Vagina (tissue), 2 donors: ENCODE data around the gene RASSF1. TPM values are rescaled to one million over a fixed set of nuclear protein-coding genes. Genes with fewer than 3 reads are reported as not detected.

Source experiments
- DNase-seq, 2 donors: peaks; one replicate each; pipeline ENCODE4 v3.0.0-alpha.2; 2017; ENCODE audit errors: extremely low spot score in 2 of 2
- H3K27ac ChIP-seq: fragments of 200-600 bp; sonication (generic); one replicate; pipeline ENCODE4 v1.5.1; 2019
- H3K27me3 ChIP-seq: fragments of 200-600 bp; sonication (generic); one replicate; pipeline ENCODE4 v1.5.1; 2019
- H3K36me3 ChIP-seq, 2 donors: fragments of 200-600 bp; sonication (generic); one replicate each; pipeline ENCODE4 v1.5.1; 2017 to 2019
- H3K4me1 ChIP-seq: fragments of 200-600 bp; sonication (generic); one replicate; pipeline ENCODE4 v1.5.1; 2019
- H3K4me3 ChIP-seq, 2 donors: fragments of 200-600 bp; sonication (generic); 1 replicate in 1 of 2; 2 replicates in 1 of 2; pipeline ENCODE4 v1.5.1; 2016 to 2019
- H3K9me3 ChIP-seq: fragments of 200-600 bp; sonication (generic); one replicate; pipeline ENCODE4 v1.5.1; 2019
- POLR2A ChIP-seq, 2 donors: fragments of 450-650 bp; IDR thresholded peaks; one replicate each; pipeline ENCODE4 v1.6.1; 2017; ENCODE audit warnings: antibody characterized with exemption in 2 of 2, mild to moderate bottlenecking in 2 of 2, moderate library complexity in 2 of 2
- POLR2AphosphoS5 ChIP-seq, 2 donors: sonication (generic); formaldehyde crosslinking; IDR thresholded peaks; one replicate each; pipeline ENCODE4 v1.9.0; 2017; ENCODE audit warnings: antibody characterized with exemption in 2 of 2, mild to moderate bottlenecking in 2 of 2, low read depth in 1 of 2; ENCODE audit not compliant: insufficient read depth in 1 of 2
- intact Hi-C: fragments of 100-400 bp; cut with DNase I; formaldehyde crosslinking; loops from one replicate; pipeline ENCODE4 v1.15.1; 2023
- total RNA-seq: library from RNA; depleted of rRNA; stranded (reverse); fragments of >200 nt; gene quantifications from one replicate; pipeline ENCODE4 v1.2.3, GENCODE V29; 2016
- TF ChIP-seq, protein P1 (sequence below), 3 experiments: fragments of 450-650 bp in 2 of 3; fragments of 200-600 bp in 1 of 3; sonication (generic) in 1 of 3; IDR thresholded peaks; one replicate each; pipeline ENCODE4 v1.5.1; 2017 to 2019; ENCODE audit warnings: antibody characterized with exemption in 3 of 3, mild to moderate bottlenecking in 2 of 3, moderate library complexity in 2 of 3

RASSF1 gene
- total RNA-seq, 1 donor from 2014 or later = 69.0 TPM

DNA sequence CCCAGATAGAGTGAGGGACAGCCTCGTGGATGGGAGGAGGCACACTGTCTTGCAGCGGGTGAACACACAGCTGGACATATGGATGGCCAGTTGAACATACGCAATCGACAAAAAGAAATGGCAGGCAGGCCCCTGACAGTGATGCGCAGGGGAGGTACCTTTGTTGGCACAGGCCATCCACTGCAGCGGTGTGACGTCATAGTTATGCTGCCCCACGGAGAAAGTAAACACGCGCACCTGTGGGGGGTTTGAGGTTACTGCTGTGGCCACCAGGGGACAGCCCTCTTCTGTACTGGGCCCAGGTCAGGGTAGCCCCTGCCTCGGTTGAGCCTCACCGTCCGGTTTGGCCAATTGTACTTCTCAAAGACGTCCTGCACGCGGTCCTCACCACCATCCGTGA is 38.1 kb upstream of the RASSF1 start:
- no peak for DNase-seq
- Histone ChIP-seq H3K9me3 (no peaks in the 10 kb centered on the region), H3K4me3 (no peak overlapping the region), H3K27me3 (no peaks in the 10 kb centered on the region), H3K36me3 (no peaks in the 10 kb centered on the region), H3K27ac (no peak overlapping the region), H3K4me1 (no peaks in the 10 kb centered on the region)
- intact Hi-C loops = no loop called here
- TF ChIP-seq POLR2A (IDR thresholded peaks at IDR 0.05) = no peak
- no peak for TF ChIP-seq POLR2AphosphoS5 (IDR thresholded peaks at IDR 0.05; ENCODE audit: insufficient read depth in 1 of 2, low read depth in 1 of 2)
- TF ChIP-seq, protein P1, sequence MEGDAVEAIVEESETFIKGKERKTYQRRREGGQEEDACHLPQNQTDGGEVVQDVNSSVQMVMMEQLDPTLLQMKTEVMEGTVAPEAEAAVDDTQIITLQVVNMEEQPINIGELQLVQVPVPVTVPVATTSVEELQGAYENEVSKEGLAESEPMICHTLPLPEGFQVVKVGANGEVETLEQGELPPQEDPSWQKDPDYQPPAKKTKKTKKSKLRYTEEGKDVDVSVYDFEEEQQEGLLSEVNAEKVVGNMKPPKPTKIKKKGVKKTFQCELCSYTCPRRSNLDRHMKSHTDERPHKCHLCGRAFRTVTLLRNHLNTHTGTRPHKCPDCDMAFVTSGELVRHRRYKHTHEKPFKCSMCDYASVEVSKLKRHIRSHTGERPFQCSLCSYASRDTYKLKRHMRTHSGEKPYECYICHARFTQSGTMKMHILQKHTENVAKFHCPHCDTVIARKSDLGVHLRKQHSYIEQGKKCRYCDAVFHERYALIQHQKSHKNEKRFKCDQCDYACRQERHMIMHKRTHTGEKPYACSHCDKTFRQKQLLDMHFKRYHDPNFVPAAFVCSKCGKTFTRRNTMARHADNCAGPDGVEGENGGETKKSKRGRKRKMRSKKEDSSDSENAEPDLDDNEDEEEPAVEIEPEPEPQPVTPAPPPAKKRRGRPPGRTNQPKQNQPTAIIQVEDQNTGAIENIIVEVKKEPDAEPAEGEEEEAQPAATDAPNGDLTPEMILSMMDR (IDR thresholded peaks at IDR 0.05) = no peak

DNA sequence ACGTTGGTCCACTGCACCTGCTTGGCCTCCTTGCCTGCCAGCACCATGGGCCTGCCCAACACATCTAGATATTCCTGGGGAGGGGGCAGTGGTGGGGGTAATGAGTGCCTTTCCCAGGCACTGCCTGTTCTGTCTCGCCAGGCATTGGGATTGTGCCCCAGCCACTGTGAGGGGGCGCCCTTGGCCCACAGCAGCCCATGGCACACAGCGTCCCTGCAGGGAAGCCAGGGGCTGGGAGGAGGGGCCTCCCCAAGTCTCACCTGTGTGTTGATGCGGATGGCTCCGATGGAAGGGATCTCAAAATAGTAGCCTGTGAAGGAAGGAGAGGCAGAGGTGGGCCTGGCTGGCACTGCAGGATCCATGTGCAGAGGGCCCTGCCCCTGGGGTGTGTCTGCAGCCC is 37.4 kb upstream of the RASSF1 start:
- intact Hi-C loops = no loop called here
- TF ChIP-seq POLR2AphosphoS5 (IDR thresholded peaks at IDR 0.05; ENCODE audit: insufficient read depth in 1 of 2, low read depth in 1 of 2) (no peak), POLR2A (IDR thresholded peaks at IDR 0.05) (no peak)
- TF ChIP-seq, protein P1 (IDR thresholded peaks at IDR 0.05) = no peak
- no peak overlapping the region for H3K27ac ChIP-seq

DNA sequence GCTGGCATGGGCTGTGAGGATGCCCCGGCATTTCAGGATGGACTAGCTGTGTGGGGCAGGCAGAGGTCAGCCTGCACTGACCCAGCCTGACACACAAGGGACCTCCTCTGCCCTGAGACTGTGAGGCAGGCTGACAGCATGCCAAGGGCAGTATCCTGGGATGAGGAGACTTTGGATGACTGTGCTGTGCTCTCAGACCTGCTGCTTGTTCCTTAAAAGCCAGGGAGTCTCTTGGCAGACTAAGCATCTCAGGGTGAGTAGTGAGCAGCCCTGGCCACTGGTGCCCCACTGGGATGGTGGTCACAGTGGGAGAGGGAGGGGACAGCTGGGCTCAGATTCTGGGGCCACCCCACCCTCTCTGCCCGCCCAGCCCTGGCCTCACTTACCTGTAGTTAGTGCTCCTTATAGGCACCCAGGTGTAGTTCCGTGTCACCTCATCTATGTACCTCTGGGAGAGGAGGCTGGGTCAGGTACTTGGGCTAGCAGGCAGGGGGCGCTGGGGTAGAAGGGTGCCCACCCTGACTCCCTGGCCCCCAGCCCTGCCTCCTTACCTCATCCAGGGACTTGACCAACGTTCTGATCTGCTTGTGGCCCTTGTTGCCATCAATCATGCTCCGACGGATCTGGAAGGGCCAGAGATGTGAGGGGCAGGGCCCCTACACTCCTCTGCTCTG is 34.8 kb upstream of the RASSF1 start:
- no peak for DNase-seq
- no peaks in the 10 kb centered on the region for H3K27me3 ChIP-seq
- intact Hi-C loops = no loop called here
- no peaks in the 10 kb centered on the region for H3K4me1 ChIP-seq
- no peaks in the 10 kb centered on the region for H3K36me3 ChIP-seq
- H3K4me3 ChIP-seq = no peak overlapping the region
- H3K9me3 ChIP-seq = no peaks in the 10 kb centered on the region
- TF ChIP-seq, protein P1 (IDR thresholded peaks at IDR 0.05) = no peak
- TF ChIP-seq POLR2A (IDR thresholded peaks at IDR 0.05) (no peak), POLR2AphosphoS5 (IDR thresholded peaks at IDR 0.05; ENCODE audit: insufficient read depth in 1 of 2, low read depth in 1 of 2) (no peak)
- H3K27ac ChIP-seq = no peak overlapping the region

More for the DNA sequence above, 37.4 kb upstream of the RASSF1 start:
- Histone ChIP-seq H3K4me1 (no peaks in the 10 kb centered on the region), H3K9me3 (no peaks in the 10 kb centered on the region), H3K27me3 (no peaks in the 10 kb centered on the region), H3K4me3 (no peak overlapping the region), H3K36me3 (no peaks in the 10 kb centered on the region)
- no peak for DNase-seq

DNA sequence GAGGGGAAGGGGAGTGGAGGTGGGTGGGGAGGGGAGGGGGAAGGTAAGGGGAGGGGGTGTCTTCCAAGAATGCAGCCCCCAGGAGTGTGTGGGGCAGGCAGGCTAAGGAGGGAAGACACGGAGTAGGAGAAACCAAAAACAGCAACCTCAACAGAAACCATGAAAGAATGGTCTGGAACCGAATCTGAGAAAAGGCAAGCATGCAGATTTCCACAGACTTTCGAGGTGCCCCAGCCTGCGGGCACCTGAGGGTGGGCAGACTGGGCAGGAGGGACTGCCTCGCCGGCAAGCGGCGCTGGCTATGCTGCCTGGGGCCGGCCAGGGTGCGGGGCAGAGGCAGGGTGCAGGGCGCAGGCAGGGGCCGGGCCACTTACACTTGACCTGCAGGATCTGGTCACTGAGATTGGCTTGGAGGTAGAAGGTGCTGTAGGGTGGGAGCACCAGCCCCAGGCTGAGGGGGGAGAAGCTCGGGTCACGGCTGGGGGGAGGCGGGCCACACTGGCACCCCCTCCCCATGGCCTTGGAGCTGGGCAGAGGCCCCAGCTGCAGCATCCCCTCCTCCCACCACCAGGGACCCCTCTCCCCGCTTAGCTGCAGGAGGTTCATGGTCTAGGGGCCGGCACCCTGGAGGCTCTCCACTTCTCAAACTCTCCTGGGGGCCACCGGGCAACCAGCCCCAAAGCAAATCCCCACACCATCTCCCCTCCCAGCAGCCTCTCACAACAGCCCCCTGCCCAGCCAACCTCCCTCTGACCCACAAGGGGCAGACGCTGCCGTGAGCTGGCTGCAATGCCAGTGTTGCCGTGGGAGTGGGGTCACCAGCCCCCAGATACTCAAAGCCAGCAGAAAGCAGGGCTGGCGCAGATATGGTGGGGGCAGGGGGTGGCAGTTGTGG is 34.0 kb upstream of the RASSF1 start:
- H3K9me3 ChIP-seq = no peaks in the 10 kb centered on the region
- H3K27ac ChIP-seq = no peak overlapping the region
- no peak for DNase-seq
- no peak for TF ChIP-seq POLR2A (IDR thresholded peaks at IDR 0.05)
- intact Hi-C loops = no loop called here
- no peak overlapping the region for H3K4me3 ChIP-seq
- H3K4me1 ChIP-seq = no peaks in the 10 kb centered on the region
- no peaks in the 10 kb centered on the region for H3K36me3 ChIP-seq
- H3K27me3 ChIP-seq = no peaks in the 10 kb centered on the region

DNA sequence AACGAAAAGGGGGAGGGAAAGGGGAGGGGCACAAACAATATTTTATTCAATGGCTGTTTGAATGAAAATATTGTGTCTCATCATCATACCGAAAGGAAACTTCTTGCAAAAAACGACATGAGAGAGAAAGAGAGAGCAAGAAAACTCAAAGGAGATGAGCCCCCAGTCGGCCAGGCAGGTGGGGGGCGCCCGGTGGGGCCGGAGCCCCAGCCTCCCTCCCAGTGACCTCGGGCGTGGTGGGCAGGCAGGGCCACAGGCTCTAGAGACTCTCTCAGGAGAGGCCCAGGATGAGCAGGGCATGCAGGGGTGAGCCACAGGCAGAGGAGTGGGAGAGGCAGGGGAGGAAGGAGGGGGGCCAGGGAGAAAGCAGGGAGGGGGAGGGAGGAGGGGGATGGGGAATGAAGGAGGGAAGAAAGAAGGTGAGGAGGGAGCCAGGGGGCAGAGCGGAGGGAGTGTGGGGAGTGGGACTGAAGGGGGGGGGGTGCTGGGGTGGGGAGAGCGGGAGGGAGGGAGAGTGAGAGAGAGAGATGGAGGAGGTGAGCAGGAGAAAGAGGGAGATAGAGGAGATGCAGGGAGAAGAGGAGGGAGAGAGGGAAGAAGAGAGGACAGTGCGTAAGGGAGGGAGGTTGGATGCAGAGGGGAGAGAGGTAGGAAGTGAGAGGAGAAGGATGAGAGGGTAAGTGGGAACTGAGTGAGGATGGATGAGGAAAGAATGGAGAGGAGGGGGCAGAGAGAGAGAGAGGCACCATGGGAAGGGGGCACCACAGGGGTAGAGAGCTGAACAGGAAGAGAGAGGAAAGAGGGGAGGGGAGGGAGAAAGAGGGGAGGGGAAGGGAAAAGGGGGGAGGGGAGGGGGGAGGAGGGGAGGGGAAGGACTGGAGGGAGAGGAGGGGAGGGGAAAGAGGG is 32.8 kb upstream of the RASSF1 start:
- no peaks in the 10 kb centered on the region for H3K36me3 ChIP-seq
- TF ChIP-seq, protein P1 (IDR thresholded peaks at IDR 0.05) = no peak
- TF ChIP-seq POLR2AphosphoS5 (IDR thresholded peaks at IDR 0.05; ENCODE audit: insufficient read depth in 1 of 2, low read depth in 1 of 2) (no peak), POLR2A (IDR thresholded peaks at IDR 0.05) (no peak)
- H3K27ac ChIP-seq = no peak overlapping the region
- intact Hi-C loops = no loop called here
- no peaks in the 10 kb centered on the region for H3K27me3 ChIP-seq
- no peak for DNase-seq
- H3K4me1 ChIP-seq = no peaks in the 10 kb centered on the region
- H3K9me3 ChIP-seq = no peaks in the 10 kb centered on the region
- H3K4me3 ChIP-seq = no peak overlapping the region
